CD4-positive, alpha-beta T cell treated with Interferon alpha-2 for 1 hour (primary cell): Measurements from ENCODE around the gene RAB7A.

Experiments used
- DNase-seq, 2 donors: peaks; one replicate each; pipeline ENCODE4 v3.0.0-alpha.2; 2020 to 2022

The RAB7A gene

GRCh38 chr3:128794067-128794768 is 68.2 kb downstream of the RAB7A start:
- DNase-seq: peak; percentile 23 to 47

- peak; percentile 72 to 86 for DNase-seq
Measured at GRCh38 chr3:128794770-128795649, 69.0 kb downstream of the RAB7A start.

- no peak for DNase-seq
Measured at GRCh38 chr3:128799653-128800052, 73.7 kb downstream of the RAB7A start.

GRCh38 chr3:128800241-128801187 is 74.5 kb downstream of the RAB7A start:
- DNase-seq: peak in 1 of 2 donors; percentile 33

GRCh38 chr3:128801779-128802380 is 75.9 kb downstream of the RAB7A start:
- DNase-seq: no peak

- no peak for DNase-seq
Measured at GRCh38 chr3:128803307-128803706, 77.3 kb downstream of the RAB7A start.

- DNase-seq: peak; percentile 77 to 90
Measured at GRCh38 chr3:128804017-128804810, 78.2 kb downstream of the RAB7A start.

- no peak for DNase-seq
Measured at GRCh38 chr3:128804811-128805155, 78.8 kb downstream of the RAB7A start.

- peak in 1 of 2 donors; percentile 12 for DNase-seq
Measured at GRCh38 chr3:128805772-128806171, 79.8 kb downstream of the RAB7A start.

- no peak for DNase-seq
Measured at GRCh38 chr3:128806588-128806987, 80.6 kb downstream of the RAB7A start.

- DNase-seq: no peak
Measured at GRCh38 chr3:128807186-128807830, 81.3 kb downstream of the RAB7A start.

- no peak for DNase-seq
Measured at GRCh38 chr3:128808672-128809071, 82.7 kb downstream of the RAB7A start.

- no peak for DNase-seq
Measured at GRCh38 chr3:128813097-128813496, 87.1 kb downstream of the RAB7A start.

- DNase-seq: no peak
Measured at GRCh38 chr3:128814060-128814459, 88.1 kb downstream of the RAB7A start.

GRCh38 chr3:128814519-128815317 is 88.7 kb downstream of the RAB7A start:
- DNase-seq: no peak

GRCh38 chr3:128815318-128816064 is 89.5 kb downstream of the RAB7A start:
- no peak for DNase-seq

- no peak for DNase-seq
Measured at GRCh38 chr3:128818186-128818787, 92.3 kb downstream of the RAB7A start.

GRCh38 chr3:128820252-128820839 is 94.4 kb downstream of the RAB7A start:
- no peak for DNase-seq

- no peak for DNase-seq
Measured at GRCh38 chr3:128823008-128823407, 97.0 kb downstream of the RAB7A start.
